ENCODE results near the gene NPTX1. TPM values are rescaled to one million over a fixed set of nuclear protein-coding genes. Genes with fewer than 3 reads are reported as not detected.

The NPTX1 gene
- total and polyA plus RNA-seq, 9 of the 15 experiments (the other 6 are each of a cell fraction or from before 2014, with no cell fraction given): 0.04 TPM; not detected in 8

GRCh38 chr17:80432350-80432955, 44.0 kb downstream of the NPTX1 start:
- DNase-seq (ENCODE audit: extremely low read depth in 1 of 4, low spot score in 3 of 4) (no peak), FAIRE-seq (no peak), ATAC-seq (no peak)
- no peak for TF ChIP-seq ZNF140 (CRISPR knock-in tag; IDR thresholded peaks at IDR 0.05)
- TF ChIP-seq CREB3 (tag; conservative IDR thresholded peaks at IDR 0.05; ENCODE audit: low read depth): no peak
- no peak for TF ChIP-seq ARNT (IDR thresholded peaks at IDR 0.05)
- TF ChIP-seq NFATC3 (IDR thresholded peaks at IDR 0.05): no peak
- no peak for TF ChIP-seq TAF15 (IDR thresholded peaks at IDR 0.05; ENCODE audit: low read depth, low read length)
- TF ChIP-seq ZNF780A (CRISPR knock-in tag; IDR thresholded peaks at IDR 0.05): no peak
- TF ChIP-seq ARID3B (CRISPR knock-in tag; IDR thresholded peaks at IDR 0.05; ENCODE audit: borderline replicate concordance): no peak
- no peak for TF ChIP-seq PRDM10 (IDR thresholded peaks at IDR 0.05; ENCODE audit: partially characterized antibody)
- no peak for TF ChIP-seq ZHX1 (conservative IDR thresholded peaks at IDR 0.05; ENCODE audit: low read length)
- no peak for TF ChIP-seq EZH2 (IDR thresholded peaks at IDR 0.05; ENCODE audit: borderline replicate concordance, low read depth, low read length)
- 1% methylated on average over 15 of the region's 15 CpGs for WGBS (ENCODE audit: insufficient coverage, low coverage, missing lambda C conversion rate)
- intact Hi-C loops (cut with micrococcal nuclease): no loop called here
- no peaks in the 10 kb centered on the region; the same call in 1 of the 2 replicates for H3K9me3 ChIP-seq (replicated peaks; ENCODE audit: control insufficient read depth, insufficient read depth, low read depth, low read length)
- peaks cover 25% of the 10 kb centered on the region for H4K20me1 ChIP-seq (replicated peaks; ENCODE audit: control insufficient read depth, insufficient read depth, low read length)
- no peak overlapping the region for H2AFZ ChIP-seq (ENCODE audit: low read depth, low read length)
- H3K4me1 ChIP-seq (replicated peaks in 1 of 2; ENCODE audit: control insufficient read depth in 2 of 2, insufficient read depth in 2 of 2, low read length in 2 of 2): peaks cover 0 to 34% of the 10 kb centered on the region in 2 experiments; a peak in 2 of 5 replicates
- peaks cover 26 to 77% of the 10 kb centered on the region in 2 experiments; a peak in 3 of 5 replicates for H3K27me3 ChIP-seq (ENCODE audit: control insufficient read depth in 2 of 2, insufficient read depth in 2 of 2, low read length in 2 of 2)
- ChIA-PET POLR2A (interaction anchor here (0.6 to 1.2 kb wide), 2 partner anchors 22 to 634 kb away, joined by 3 to 4 read pairs; no protein-coding TSS in a partner anchor), CTCF (ENCODE audit: low intra/inter-chr PET ratio) (no interaction called here)
- H3K27ac ChIP-seq (ENCODE audit: extremely low read depth, low read depth, low read length): no peak overlapping the region
- no peaks in the 10 kb centered on the region for H3K9me1 ChIP-seq (ENCODE audit: control insufficient read depth, insufficient read depth, low read length)
- H3K4me2 ChIP-seq (ENCODE audit: insufficient read depth, low read length): no peak overlapping the region
- no peaks in the 10 kb centered on the region for H3K36me3 ChIP-seq (ENCODE audit: control insufficient read depth, insufficient read depth, low read length)
- H3K79me2 ChIP-seq (ENCODE audit: control insufficient read depth, insufficient read depth, low read length): no peaks in the 10 kb centered on the region
- H3K4me3 ChIP-seq: no peak overlapping the region
- BruUV-seq (replicated peaks): no TSS peak
- H3K9ac ChIP-seq (ENCODE audit: insufficient read depth in 1 of 2, low read depth in 2 of 2, low read length in 2 of 2): no peak overlapping the region
- in situ Hi-C loops (cut with MboI): no loop called here
